GM18870 (cell line): ENCODE measurements around the gene ZSWIM3.
"Not testable (repeated sequence)": the region's sequence is repeated elsewhere in the genome, so short reads cannot be mapped to it uniquely, and the experiment has no call there.

Experiments used
- ATAC-seq: cut with Tn5 transposase; IDR thresholded peaks from one replicate; pipeline ENCODE4 v1.9.1; 2021; ENCODE audit warnings: moderate library complexity; ENCODE audit not compliant: unreplicated experiment

ZSWIM3 gene

DNA sequence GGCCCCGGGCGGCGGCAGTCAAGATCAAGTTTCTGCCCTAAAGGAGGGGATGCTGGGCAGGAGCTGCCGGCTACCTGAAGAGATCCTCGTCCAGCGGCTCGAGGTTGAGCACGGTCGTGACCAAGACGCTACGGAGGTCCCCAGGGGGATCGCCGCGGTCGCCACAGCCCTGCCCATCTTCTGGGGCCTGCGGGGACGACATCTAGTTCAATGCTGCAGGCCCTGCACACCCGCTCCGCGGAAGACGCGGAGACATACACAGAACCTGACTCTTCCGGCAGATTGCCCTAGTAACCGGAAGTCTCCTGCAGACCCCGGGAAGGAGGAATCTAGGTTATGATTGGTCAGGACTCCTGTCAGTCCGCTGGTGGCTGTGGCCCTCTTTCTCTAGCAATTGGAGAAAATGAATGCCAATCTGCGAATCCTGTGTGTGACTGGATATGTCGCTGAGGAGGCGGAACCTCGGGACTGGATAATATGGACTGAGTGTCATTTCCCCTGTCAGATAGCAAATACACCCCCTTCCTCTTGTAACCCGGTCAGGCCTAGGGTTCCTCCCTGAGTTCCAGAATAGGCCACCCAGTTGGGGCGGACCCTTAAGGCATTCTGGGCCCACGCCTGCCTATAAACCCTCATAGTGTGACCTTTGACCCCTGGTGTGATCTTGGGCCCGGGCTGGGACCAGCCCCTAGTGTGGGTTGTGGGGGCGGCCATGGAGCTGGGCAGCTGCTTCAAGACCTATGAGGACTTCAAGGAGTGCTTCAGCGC lies at the start of gene ZSWIM3, which contains the start of gene ACOT8:
Gene ZSWIM3, plus strand, starts transcription at position 501 of the 768 bp plus-strand sequence. Its CDS starts 212 bp downstream, at position 713.
Gene ACOT8, minus strand, starts transcription at position 279 of the 768 bp plus-strand sequence. Its CDS starts 77 bp downstream, at position 202.
- ATAC-seq: peak; percentile 97

DNA sequence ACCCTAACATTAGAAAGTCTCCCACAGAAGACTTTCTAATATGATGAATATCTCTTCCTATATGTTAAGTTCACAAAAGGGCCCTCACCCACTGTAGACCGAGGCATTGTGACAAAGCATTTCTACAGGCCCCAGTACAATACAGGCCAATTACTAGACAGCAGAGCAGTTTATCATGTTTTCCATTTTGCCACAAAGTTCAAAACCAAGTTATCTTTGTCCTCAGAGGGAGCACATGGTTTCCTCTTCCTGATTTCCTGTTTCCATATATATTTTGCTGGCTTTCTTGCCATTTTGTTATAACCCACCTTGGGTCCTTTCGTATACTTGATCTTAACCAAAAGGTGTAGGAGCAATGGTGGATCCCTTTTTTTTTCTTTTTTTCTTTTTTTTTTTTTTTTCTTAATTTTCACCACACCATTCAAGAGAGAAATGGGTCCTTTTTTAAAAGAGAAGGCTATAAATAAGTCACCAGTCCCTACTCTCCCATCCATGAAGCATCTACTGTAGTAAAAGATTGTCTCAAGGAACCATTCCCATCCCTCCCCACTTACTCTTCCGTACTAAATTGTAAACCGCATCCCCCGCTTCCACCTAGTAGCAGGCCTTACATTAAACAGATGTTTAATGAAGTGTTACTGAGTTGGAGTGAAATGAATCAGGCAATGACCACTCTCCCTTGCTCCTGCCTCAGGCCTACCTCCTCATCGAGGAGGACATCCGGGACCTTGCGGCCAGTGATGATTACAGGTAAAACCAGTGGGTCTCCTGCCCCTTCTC lies 47.0 kb upstream of the ZSWIM3 start:
- no peak for ATAC-seq

DNA sequence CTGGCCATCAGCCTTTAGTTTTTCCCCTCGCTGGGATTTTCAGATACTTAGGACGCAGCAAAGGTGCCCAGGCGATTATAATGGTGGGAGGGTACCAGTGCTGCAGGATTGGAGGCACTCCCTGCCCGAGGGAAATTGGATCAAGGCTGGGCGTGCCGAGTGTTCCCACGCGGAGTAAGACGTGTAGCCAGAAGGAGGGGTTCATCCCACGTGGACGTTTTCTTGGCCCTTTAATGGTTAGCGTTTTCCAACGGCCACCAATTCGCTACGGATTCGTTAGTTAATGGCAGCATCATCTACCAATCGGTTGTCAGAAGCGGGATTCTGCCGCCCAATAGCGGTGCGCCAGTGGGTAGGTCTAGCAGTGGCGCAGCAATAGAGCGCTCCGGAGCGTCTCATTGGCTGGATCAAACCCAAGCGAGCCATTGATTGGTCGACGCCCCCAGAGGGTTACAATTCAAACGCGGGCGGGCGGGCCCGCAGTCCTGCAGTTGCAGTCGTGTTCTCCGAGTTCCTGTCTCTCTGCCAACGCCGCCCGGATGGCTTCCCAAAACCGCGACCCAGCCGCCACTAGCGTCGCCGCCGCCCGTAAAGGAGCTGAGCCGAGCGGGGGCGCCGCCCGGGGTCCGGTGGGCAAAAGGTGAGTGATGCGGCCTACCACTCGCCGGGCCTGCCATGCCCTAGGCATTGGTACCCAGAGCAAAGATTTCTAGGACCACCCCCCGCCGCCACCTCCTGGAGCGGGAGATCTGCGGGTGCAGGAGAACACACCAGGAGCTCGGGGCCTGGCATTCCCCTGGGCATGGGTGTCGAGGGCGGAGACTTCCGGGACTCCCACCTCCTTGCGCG lies 45.0 kb upstream of the ZSWIM3 start, which contains the start of gene UBE2C:
Gene UBE2C, plus strand, starts transcription at position 488 of the 849 bp plus-strand sequence. Its CDS starts 52 bp downstream, at position 540.
- peak; percentile 93 for ATAC-seq

DNA sequence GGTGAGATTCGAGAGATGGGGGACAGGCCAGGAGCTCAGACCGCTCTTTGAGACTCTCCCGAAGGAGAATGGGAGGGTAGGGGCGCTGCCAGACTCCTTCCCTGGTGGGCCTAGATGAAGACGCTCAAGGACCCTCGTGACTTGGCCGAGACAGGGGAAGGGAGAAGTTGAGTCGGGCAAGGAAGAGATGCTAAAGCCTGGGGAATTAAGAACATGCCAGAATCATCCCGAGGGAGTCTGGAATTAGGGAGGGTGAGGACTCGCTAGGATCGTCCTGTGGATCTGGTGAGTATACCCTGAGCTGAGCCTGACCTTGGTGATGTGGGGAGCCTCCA lies 44.4 kb upstream of the ZSWIM3 start:
- ATAC-seq: no peak

DNA sequence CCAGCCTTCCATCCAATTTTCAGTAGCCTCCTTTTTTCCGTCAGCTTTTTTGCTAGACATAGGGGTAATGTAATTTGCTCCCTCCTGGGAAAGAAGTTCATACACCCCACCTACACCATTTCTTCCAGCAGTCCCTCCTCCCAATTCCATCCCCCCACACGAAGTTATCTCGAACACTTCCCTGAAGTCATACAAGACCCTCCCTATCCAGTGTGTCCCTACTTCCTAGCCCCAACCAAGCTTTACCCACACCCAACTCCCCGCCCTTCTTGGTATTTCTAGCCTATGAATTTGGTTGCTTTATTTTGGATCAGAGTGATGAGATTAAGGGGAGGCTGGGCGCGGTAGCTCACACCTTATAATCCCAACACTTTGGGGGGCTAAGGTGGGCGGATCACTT lies 43.9 kb upstream of the ZSWIM3 start:
- ATAC-seq: no peak

DNA sequence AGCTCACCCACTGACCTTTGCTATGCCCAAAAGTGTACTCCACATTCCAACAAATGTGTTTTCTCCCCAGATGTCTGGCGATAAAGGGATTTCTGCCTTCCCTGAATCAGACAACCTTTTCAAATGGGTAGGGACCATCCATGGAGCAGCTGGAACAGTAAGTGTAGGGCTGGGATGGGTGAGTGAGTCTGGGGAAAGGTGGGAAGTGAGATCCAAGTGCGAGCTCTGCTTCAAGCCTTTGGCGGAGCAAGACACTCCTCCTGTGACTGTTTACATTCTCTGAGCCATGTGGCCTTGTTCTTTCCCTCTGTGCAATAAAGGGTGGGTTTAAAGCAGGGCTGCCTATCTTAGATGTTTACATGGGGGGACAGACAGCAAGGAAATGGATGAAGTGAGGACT lies 43.1 kb upstream of the ZSWIM3 start:
- ATAC-seq: no peak

DNA sequence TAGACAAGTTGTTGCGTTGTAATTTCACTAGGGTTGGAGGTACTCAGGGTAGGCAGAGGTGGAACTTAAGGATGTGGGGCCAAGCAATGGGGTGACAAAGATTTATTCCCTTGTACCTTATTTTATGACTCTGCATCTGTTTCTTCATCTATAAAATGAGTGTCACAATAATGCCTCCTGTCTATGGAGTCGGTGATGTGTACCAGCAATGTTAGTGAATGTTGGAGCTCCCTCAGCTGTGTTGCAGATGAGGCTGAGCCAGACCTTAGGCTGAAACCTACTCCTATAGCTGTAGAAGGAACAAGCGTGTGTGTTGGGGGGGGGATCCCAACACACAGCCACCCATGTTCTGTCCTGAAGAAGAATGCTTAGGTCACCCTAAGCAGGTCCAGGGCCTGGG lies 40.5 kb upstream of the ZSWIM3 start:
- ATAC-seq: no peak

DNA sequence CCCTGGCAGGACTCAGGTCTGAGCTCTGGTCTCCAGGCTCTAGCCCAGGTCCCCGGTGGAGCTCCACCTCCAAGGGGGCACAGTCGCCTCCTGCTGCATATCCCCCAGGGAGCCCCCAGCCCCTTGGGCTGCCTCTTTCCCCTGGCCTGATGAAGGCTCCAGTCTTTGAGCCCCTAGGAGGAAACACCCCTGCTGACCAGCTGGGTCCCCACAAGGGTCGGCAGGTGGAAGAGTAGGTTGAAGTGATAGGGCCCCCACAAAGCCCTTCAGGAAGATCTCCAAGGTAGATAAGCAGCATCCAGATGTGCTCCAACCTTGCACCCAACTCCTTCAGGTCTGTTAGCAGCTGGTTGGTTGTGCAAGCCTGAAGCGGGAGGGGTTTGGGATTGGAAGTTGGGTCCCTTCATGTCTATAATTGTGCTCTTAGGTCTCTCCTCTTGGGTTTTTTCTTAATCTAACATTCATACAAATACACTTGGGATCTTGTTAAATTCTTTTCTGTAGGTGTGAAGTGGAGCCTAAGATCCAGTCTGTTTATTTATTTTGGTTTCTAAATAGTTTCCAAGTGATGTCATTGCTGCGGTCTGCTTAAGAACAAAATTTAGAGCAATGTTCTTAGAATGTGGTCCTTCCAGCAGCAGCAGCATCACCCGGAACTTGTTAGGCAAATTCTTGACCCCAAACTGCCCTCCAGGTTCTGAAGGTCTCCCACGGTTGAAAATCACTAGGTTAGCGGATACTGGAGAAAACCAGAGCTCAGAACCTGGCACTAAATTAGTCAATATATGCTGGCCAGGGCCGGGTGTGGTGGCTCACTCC lies 39.8 kb upstream of the ZSWIM3 start:
- no peak for ATAC-seq

DNA sequence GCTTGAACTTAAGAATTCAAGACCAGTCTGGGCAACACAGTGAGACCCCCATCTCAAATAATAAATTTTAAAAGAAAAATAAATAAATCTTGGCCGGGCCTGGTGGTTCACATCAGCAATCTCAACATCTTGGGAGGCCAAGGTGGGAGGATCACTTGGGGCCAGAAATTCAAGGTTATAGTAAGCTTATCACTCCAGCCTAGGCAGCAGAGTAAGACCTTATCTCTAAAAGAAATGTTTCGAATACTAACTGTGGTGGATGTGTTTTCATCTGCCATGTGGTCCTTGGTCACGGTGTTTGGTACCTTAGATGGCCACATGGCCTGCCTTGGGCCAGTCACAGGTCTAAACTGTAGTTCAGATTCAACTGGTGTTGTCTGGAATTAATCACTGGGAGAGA lies 39.2 kb upstream of the ZSWIM3 start:
- no peak for ATAC-seq

DNA sequence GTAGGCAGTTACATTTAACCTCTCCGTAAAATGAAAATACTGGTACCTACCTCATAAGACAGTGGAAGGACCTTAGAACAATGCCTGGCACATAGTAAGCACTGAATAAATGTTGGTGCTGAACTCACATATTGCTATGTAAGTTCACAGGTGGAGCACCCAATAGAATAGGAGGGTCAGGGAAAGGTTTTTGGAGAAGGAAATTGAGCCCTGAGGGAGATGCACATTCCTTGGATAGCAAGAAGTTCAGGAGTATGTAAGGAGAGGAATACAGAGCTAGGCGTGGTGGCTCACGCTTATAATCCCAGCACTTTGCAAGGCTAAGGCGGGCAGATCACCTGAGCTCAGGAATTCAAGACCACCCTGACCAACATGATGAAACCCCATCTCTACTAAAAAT lies 37.9 kb upstream of the ZSWIM3 start:
- ATAC-seq: no peak

DNA sequence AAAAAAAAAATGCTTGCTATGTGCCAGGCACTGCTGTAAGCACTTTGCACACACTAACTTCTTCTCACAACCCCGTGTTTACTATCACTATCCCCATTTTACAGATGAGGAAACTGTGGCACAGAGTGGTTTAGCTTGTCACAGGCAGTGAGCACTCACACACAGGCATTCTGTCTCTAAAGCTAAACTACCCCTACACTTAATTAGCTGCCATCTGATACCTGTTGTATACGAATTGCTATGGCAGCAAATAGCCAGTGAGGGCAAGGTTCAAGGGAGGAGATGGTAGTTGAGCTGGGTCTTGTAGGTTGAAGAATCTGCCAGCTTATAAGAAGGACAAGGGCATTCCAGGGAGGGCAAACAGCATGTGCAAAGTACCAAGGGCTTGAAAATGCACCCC lies 35.5 kb upstream of the ZSWIM3 start:
- no peak for ATAC-seq

DNA sequence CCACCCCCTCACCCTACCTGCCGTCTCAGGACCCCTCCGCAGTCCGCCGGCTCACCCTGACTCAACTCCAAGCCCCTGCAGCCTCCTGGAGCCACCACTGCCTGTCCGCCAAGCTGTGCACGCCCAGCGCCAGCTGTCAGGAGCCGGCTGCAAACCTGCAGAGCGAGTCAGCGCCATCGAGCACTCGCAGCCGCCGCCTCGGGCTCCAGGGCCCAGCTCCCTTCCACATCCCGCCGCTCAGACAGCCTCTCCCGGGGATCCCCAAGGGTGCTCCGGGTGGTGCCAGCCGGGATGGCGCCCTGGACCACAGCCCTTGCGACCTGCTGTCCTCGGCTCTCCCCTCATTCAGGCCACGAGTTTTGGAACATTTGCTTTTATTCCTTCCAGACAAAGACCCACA lies 34.6 kb upstream of the ZSWIM3 start:
- ATAC-seq: no peak

DNA sequence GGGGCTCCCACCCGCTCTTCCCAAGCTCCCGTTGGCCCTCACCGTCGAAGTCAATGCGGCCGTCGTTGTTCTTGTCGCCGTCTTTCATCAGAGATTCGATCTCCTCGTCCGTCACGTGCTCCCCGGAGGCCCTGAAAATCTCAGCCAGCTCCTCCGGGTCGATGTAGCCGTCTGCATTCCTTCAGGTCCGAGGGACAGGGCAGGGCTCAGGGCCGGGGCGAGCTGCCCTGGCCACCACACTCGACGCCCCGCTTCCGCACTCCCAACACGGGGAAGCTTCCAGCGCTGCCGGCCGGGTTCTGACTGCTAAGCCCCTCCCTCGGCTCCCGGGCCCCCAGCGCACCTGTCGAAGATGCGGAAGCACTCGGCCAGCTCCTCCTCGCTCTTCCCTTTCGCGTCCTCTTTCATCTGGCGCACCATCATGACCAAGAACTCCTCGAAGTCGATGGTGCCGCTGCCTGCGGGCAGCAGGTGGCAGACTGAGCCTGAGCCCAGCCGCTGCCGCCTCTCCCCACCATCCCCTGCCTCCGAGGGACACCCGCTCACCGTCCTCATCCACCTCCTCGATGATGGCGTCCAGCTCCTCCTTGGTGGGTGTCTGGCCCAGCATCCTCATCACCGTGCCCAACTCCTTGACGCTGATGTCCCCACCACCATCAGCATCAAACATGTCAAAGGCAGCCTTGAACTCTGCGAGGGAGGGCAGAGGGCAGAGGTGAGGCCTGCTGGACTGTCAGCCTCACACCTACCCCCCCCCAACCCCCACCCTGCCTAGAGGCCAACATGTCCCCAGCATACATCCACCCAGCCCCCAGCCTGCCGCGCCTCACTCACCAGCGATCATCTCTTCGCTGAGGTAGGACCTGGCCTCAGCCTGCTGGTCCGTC lies 33.2 kb upstream of the ZSWIM3 start:
- ATAC-seq: no peak

DNA sequence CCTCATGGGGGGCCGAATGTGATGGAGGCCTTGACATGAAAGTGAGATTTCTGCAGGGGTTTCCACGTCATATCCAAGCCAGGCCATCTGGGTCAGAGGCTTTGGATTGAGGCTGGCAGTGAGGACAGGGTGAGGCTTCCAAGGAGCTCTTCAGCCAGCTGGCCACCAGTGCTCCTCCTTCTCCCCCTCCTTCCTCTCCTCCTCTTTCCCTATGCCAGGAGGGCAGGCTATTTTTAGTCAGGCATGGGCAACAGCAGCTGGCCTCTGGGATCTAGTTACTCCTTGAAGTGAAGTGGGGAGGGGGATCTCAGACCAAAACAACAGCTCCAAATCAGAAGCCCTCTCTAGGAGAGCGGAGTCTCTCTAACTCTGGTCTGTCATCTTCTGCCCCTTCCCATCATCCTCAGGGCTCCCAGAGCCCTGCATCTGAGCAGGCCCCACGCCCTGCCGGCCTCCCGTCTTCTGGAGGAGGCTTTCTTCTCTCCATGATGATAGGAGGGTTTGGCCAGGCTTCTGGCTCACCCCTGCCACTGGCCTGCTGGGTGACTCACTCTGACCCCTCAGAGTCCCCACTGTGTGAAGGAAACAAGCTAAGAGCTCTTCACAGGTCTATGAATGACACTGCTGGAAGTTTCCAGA lies 30.9 kb upstream of the ZSWIM3 start:
- ATAC-seq: no peak

DNA sequence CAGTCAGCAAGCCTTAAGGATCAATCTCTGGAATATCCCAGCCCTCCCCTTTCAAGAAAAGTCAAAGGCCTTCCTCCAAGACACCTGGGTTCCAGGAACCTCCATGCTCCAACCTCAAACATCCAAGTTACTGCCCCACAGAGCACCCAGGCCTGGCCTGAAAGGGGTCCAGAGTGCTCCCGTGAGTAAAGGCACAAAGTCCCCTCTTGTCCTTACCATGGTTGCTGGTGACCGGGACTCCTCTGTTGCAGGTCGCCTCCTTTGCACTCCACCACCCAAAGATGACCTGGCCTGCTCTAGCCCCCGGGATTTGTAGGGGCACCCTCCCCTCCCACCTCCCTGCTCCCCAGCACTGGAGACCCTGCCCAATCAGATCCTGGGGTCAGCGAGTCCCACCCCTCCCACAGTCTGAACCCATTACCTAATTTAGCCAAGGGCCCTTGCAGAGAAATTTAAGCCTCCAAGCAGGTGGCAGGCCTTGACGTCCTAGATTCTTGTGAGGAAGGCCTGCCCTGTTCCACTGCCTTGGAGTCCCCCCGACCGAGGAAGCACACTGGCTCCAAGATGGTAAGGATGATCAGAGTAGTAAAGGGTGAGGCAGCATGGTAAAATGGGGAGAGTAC lies 30.3 kb upstream of the ZSWIM3 start, which contains the start of gene TNNC2:
Gene TNNC2, minus strand, starts transcription at position 283 of the 623 bp plus-strand sequence. Its CDS starts 64 bp downstream, at position 219.
- ATAC-seq: no peak

DNA sequence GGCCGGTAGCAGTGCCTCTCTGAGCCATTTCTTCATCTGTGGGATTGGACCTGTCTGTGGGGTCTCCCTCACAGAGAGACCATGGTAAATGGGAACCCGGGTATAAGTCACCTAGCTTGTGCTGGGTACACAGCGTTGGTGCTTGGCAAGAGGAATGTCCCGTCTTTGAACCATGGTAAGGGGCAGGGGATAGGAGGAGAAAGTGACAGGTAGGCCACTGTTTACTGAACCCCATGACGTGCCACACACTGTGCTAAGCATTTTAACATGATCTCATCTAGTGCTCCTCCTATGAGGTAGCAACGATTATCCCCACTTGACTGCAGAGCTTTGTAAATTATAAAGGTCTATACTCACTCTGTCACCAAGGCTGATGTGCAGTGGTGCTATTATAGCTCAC lies 29.7 kb upstream of the ZSWIM3 start:
- ATAC-seq: no peak

DNA sequence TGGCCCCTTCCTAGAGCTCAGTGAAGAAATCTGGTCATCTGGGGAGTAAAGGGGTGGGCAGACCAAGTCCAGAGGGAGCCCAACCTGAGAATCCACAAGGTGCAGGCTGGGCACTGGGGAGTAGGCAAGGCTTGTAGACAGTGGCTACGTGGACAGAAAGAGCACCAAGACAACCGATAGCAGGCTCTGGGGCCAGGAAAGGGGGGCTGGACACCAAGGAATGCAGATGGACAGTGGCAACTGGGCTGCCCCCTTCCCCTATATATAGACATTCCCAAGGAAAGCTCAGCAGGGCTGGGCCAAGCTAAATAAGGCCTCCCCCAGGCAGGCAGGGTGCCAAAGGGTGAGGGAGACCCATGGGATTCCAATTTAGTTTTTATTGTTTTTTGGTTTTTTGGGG lies 28.8 kb upstream of the ZSWIM3 start:
- ATAC-seq: no peak

DNA sequence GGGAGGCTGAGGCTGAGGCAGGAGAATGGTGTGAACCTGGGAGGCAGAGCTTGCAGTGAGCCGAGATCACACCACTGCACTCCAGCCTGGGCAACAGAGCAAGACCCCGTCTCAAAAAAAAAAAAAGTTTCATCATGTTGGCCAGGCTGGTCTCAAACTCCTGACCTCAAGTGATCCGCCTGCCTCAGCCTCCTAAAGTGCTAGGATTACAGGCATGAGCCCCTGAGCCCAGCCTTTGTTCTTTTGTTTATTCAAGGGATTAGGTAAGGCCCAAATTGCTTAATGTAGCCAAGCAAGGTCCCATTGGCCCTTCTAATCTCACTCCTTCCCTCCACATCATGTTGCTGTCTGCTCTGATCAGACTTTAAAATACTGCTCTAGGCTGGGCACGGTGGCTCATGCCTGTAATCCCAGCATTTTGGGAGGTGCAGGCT lies 27.7 kb upstream of the ZSWIM3 start:
- ATAC-seq: not testable (repeated sequence)
